Suppressor macrophage treated with lipopolysaccharide for 4 hours (primary cell): Measurements from ENCODE around the gene NANOG.
"Not testable (repeated sequence)": the region's sequence is repeated elsewhere in the genome, so short reads cannot be mapped to it uniquely, and the experiment has no call there.

Experiments used
- DNase-seq: peaks from one replicate; pipeline ENCODE4 v3.0.0-alpha.2; 2020

NANOG gene

DNA sequence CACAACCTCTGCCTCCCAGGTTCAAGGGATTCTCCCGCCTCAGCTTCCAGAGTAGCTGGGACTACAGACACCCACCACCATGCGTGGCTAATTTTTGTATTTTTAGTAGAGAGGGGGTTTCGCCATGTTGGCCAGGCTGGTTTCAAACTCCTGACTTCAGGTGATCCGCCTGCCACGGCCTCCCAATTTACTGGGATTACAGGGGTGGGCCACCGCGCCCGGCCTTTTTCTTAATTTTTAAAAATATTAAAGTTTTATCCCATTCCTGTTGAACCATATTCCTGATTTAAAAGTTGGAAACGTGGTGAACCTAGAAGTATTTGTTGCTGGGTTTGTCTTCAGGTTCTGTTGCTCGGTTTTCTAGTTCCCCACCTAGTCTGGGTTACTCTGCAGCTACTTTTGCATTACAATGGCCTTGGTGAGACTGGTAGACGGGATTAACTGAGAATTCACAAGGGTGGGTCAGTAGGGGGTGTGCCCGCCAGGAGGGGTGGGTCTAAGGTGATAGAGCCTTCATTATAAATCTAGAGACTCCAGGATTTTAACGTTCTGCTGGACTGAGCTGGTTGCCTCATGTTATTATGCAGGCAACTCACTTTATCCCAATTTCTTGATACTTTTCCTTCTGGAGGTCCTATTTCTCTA is at the start of gene NANOG:
NANOG (plus strand) TSS at position 519 of the 645 bp plus-strand sequence. CDS start 213 bp downstream, outside the sequence.
- not testable (repeated sequence) for DNase-seq

DNA sequence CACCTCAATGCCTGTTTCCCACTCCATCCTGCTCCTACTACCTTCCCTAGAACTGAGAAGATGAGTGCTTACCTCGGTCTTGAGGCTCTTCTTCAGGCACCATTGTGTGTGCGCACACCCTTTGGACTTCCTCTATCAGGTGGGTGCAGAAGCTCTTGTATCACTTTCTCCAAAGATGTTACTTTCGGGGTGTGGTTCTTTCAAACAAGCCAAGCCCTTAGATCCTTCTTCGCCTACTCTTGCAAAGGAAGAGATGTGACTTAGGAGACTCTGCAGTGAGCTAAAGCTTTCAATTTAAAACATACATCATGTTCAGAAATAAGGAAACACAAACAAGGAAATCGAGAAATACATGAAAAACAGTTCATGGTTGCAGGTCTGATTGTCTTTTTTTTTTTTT is 42.0 kb upstream of the NANOG start, which contains the start of gene CLEC4C:
CLEC4C (minus strand) TSS at position 130 of the 400 bp plus-strand sequence; CDS start at position 103, 27 bp downstream.
- peak; percentile 48 for DNase-seq

GRCh38 chr12:7748852-7749251 is 40.4 kb upstream of the NANOG start:
- DNase-seq = no peak

DNA sequence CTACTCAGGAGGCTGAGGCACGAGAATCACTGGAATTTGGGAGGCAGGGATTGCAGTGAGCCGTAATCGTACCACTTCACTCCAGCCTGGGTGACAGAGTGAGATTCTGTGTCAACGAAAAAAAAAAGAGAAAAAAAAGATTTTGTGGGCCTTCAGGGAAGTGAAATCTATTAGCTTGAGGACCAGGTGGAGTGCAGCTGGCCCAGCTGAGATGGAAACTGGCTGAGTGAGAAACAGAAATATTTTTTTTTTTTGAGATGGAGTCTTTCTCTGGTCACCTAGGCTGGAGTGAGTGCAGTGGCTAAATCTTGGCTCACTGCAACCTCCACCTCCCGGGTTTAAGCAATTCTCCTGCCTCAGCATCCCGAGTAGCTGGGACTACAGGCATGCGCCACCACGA is 39.8 kb upstream of the NANOG start:
- DNase-seq = no peak

DNA sequence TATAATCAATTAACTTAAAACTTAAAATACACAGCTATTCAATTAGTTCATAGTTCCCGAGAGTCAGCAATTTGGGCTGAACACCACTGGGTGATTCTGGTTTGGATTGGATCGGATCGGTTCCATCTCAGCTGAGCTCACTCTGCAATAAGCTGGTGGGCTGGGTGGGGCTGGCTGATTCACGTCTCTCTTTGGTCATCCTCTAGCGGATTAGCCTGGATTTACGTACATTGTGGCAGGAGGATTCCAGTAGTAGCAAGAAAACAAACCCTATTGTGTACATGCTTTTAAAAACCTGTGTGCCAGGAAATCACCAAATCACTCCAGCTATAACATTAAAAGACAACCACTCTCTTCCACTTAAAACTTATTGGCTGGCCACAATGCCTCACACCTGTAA is 38.9 kb upstream of the NANOG start:
- no peak for DNase-seq

DNA sequence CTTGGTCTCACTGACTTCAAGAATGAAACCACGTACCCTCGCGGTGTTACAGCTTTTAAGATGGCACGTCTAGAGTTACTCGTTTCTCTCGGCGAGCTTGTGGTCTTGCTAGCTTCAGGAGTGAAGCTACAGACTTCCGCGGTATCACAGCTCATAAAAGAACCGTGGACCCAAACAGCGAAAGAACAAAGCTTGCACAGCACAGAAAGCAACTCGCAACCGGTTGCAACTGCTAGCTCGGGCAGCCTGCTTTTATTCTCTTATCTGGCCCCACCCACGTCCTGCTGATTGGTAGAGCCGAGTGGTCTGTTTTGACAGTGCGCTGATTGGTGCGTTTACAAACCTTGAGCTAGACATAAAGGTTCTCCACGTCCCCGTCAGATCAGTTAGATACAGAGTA is 37.8 kb upstream of the NANOG start:
- no peak for DNase-seq

- DNase-seq = not testable (repeated sequence)
These were observed 37.0 kb upstream of the NANOG start for GRCh38 chr12:7751941-7752922.

GRCh38 chr12:7755668-7756067 is 33.5 kb upstream of the NANOG start:
- DNase-seq = not testable (repeated sequence)

DNA sequence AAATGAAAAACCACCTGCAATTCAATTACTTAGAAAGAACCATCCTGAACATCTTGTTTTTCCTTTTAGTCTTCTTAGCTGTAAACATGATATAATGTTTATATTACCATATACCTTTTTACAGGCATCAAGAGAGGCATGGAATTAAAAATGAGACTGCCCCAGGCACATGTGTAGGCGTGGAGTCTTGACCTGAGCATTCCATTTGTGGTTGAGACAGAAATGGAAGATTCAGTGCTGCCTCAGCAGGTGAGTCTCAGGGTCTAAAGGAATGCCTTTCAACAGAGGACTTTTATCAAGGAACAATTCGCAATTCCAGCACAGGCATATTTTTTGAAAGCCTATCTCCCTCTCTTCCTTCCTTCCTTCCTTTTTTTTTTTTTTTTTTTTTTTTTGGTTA is 32.2 kb upstream of the NANOG start:
- no peak for DNase-seq

DNA sequence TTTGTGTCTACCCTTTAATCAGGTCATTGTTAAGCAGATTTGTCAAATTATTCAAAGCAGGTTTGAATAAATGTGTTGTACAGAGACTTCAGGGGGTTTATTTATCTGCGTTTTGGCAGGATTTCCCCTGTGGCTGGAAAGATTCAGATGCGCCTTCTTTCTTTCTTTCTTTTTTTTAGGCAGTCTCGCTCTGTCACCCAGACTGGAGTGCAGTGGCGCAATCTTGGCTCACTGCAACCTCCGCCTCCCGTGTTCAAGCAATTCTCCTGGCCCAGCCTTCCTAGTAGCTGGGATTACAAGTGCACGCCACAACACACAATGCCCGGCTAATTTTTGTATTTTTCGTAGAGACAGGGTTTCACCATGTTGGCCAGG is 30.4 kb upstream of the NANOG start:
- DNase-seq = peak; percentile 5

- no peak for DNase-seq
These were observed 19.2 kb upstream of the NANOG start for GRCh38 chr12:7769999-7770398.

GRCh38 chr12:7781274-7781673 is 7.9 kb upstream of the NANOG start:
- DNase-seq = no peak

- DNase-seq = no peak
These were observed 7.1 kb upstream of the NANOG start for GRCh38 chr12:7782055-7782454.

GRCh38 chr12:7783433-7783832 is 5.8 kb upstream of the NANOG start:
- not testable (repeated sequence) for DNase-seq

GRCh38 chr12:7784701-7785100 is 4.5 kb upstream of the NANOG start:
- DNase-seq = no peak

GRCh38 chr12:7787574-7788293 is 1.5 kb upstream of the NANOG start:
- DNase-seq = peak; percentile 79

- no peak for DNase-seq
These were observed 925 bp upstream of the NANOG start for GRCh38 chr12:7788294-7788660.

- DNase-seq = no peak
These were observed 4.0 kb downstream of the NANOG start for GRCh38 chr12:7793211-7793610.

DNA sequence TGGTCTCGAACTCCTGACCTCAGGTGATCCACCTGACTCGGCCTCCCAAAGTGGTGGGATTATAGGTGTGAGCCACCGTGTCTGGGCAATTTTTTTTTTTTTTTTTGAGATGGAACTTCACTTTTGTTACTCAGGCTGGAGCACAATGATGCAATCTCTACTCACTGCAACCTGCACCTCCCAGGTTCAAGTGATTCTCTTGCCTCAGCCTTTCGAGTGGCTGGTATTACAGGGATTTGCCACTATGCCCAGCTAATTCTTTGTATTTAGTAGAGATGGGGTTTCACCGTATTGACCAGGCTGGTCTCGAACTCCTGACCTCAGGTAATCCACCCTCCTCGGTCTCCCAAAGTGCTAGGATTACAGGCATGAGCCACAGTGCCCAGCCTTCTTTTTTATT is 8.1 kb downstream of the NANOG start:
- not testable (repeated sequence) for DNase-seq

GRCh38 chr12:7797698-7798398 is 8.6 kb downstream of the NANOG start:
- DNase-seq = no peak

DNA sequence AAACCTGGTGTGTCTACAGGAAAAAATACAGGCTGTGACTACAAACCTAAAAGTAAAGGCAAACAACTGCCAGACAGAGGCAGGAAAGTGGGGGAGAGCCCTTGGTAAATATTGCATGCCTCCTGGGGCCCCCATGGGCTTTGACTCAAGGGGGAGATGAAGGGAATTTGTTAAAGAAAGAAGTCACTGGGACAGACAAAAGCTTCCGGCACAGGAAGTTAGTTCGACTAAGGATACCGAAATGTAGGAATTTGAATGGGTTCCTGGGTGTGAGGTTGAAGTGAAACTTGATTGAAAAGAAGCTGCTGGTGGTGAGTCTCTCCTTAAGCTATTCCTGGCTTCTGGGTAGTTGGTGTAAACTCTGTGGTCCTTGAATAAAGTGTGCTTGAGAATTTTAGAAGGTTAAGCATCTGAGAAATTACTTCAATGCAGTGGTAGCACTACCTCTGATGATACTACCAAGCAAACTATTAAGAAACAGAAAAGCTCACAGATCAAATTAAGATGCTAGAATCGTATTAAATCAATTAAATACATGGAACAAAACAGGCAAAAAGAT is 9.6 kb downstream of the NANOG start:
- not testable (repeated sequence) for DNase-seq

DNA sequence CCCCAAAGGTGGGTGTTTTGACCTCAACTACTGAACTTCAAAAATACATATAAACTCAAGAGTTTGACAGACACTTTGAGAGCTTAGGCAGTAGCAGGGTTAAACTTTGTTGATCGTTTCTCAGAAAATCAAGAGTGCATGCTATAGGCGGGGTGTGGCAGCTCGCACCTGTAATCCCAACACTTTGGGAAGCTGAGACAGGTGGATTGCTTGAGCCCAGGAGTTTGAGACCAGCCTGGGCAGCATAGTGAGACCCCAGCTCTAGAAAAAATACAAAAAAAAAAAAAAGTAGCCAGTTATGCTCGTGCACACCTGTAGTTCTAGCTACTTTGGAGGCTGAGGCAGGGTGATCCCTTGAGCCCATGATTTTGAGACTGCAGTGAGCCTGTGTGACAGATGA is 12.3 kb downstream of the NANOG start:
- DNase-seq = no peak
